HepG2 (cell line): Measurements from ENCODE around the gene AUH. TPM values are rescaled to one million over a fixed set of nuclear protein-coding genes. Genes with fewer than 3 reads are reported as not detected.

Experiments
- GATA4 ChIP-seq: sonication (generic); IDR thresholded peaks from 2 replicates; pipeline ENCODE4 v1.6.1; 2016; ENCODE audit warnings: antibody characterized with exemption, low read depth, borderline replicate concordance
- GTF3A ChIP-seq: sonication (generic); formaldehyde crosslinking; conservative IDR thresholded peaks from 2 replicates; pipeline ENCODE4 v1.4.0; 2020; ENCODE audit warnings: mild to moderate bottlenecking, missing genetic modification reagents
- HDAC6 ChIP-seq: fragments of 200-600 bp; sonication (generic); IDR thresholded peaks from 2 replicates; pipeline ENCODE4 v1.7.0; 2017; ENCODE audit warnings: mild to moderate bottlenecking, antibody characterized with exemption, low read length, low read depth
- NFYC ChIP-seq: IDR thresholded peaks from 2 replicates; pipeline ENCODE4 v1.6.1; 2016; ENCODE audit warnings: missing genetic modification reagents, missing compliant biosample characterization
- RORA ChIP-seq: sonication (generic); formaldehyde crosslinking; IDR thresholded peaks from 2 replicates; pipeline ENCODE4 v1.5.0; 2020; ENCODE audit warnings: mild to moderate bottlenecking, missing genetic modification reagents, moderate library complexity
- ZHX2 ChIP-seq, 2 experiments: sonication (generic) in 1 of 2; formaldehyde crosslinking in 1 of 2; IDR thresholded peaks; 2 replicates each; pipeline versions ENCODE4 v1.6.1 to v1.9.0; 2014 to 2022; ENCODE audit warnings: antibody characterized with exemption in 1 of 2, borderline replicate concordance in 1 of 2, inconsistent platforms in 1 of 2, low read depth in 1 of 2, missing genetic modification reagents in 1 of 2
- ZNF558 ChIP-seq: sonication (generic); formaldehyde crosslinking; IDR thresholded peaks from 2 replicates; pipeline ENCODE4 v1.9.0; 2022; ENCODE audit warnings: mild to moderate bottlenecking, missing genetic modification reagents, borderline replicate concordance
- ZNF83 ChIP-seq: sonication (generic); formaldehyde crosslinking; IDR thresholded peaks from 2 replicates; pipeline ENCODE4 v1.4.0; 2020; ENCODE audit warnings: missing genetic modification reagents, mild to moderate bottlenecking, borderline replicate concordance
- polyA plus RNA-seq, 8 experiments: library from polyadenylated mRNA; depleted of rRNA in 3 of 8; stranded (reverse) in 7 of 8; unstranded in 1 of 8; fragments of >200 nt; fragmentation: Illumina TruSeq in 4 of 8; extraction: Trizol in 4 of 8; gene quantifications; 2 replicates each; pipeline versions ENCODE4 v1.2.1 to v1.2.3, GENCODE V29; 2011 to 2016; ENCODE audit warnings: low read depth in 4 of 8, missing spikeins in 1 of 8, mixed read lengths in 1 of 8; ENCODE audit not compliant: insufficient read depth in 1 of 8
- total RNA-seq, 5 experiments: library from RNA; depleted of rRNA; stranded (reverse); fragments of >200 nt; fragmentation: Illumina TruSeq; extraction: Trizol; gene quantifications; 2 replicates each; pipeline ENCODE4 v1.2.3, GENCODE V29; 2016; ENCODE audit warnings: low read depth in 1 of 5
- TF ChIP-seq, protein P1 (sequence below): sonication (generic); formaldehyde crosslinking; IDR thresholded peaks from 2 replicates; pipeline ENCODE4 v1.4.0; 2020; ENCODE audit warnings: missing genetic modification reagents
- TF ChIP-seq, protein P2 (sequence below): IDR thresholded peaks from 2 replicates; pipeline ENCODE4 v1.6.1; 2016; ENCODE audit warnings: low read depth, missing genetic modification reagents, missing compliant biosample characterization

The AUH gene
- total and polyA plus RNA-seq, 2 of the 13 experiments (the other 11 are each of a cell fraction or from before 2014, with no cell fraction given), result 25.8 to 31.9 TPM

DNA sequence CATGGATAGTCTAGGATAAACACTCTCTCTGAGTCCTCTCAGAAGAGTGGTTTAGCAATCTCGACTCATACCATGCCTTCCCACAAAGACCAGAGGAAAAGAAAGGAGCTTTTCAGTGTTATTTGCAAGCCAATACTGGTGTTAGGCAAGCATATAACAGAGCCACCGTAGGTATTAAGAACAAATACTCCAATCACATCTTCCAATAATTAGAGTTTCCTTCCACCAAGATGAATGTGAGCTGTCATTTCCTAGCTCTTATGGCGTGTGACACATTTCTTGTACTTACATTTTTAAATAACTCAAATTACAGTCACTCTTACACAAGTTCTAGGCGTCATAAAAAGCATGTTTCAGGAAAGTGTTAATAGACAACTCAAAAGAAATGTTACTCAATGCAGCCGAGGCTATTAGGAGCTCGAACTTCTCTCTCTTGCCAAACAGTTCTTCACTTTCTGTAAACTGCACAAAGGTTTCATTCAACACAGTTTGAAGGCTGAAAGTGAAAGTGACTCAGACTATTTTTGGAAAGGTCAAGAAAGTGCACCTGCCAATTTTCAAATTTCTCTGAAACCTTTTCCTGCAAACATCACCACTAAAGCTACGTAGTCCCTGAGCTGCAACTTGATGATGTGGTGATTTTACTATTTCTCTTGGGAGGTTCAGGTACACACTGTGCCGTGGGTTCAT, 153.8 kb downstream of the AUH start (continued):
- TF ChIP-seq, protein P1, sequence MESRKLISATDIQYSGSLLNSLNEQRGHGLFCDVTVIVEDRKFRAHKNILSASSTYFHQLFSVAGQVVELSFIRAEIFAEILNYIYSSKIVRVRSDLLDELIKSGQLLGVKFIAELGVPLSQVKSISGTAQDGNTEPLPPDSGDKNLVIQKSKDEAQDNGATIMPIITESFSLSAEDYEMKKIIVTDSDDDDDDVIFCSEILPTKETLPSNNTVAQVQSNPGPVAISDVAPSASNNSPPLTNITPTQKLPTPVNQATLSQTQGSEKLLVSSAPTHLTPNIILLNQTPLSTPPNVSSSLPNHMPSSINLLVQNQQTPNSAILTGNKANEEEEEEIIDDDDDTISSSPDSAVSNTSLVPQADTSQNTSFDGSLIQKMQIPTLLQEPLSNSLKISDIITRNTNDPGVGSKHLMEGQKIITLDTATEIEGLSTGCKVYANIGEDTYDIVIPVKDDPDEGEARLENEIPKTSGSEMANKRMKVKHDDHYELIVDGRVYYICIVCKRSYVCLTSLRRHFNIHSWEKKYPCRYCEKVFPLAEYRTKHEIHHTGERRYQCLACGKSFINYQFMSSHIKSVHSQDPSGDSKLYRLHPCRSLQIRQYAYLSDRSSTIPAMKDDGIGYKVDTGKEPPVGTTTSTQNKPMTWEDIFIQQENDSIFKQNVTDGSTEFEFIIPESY, result no peak
- TF ChIP-seq, protein P2, sequence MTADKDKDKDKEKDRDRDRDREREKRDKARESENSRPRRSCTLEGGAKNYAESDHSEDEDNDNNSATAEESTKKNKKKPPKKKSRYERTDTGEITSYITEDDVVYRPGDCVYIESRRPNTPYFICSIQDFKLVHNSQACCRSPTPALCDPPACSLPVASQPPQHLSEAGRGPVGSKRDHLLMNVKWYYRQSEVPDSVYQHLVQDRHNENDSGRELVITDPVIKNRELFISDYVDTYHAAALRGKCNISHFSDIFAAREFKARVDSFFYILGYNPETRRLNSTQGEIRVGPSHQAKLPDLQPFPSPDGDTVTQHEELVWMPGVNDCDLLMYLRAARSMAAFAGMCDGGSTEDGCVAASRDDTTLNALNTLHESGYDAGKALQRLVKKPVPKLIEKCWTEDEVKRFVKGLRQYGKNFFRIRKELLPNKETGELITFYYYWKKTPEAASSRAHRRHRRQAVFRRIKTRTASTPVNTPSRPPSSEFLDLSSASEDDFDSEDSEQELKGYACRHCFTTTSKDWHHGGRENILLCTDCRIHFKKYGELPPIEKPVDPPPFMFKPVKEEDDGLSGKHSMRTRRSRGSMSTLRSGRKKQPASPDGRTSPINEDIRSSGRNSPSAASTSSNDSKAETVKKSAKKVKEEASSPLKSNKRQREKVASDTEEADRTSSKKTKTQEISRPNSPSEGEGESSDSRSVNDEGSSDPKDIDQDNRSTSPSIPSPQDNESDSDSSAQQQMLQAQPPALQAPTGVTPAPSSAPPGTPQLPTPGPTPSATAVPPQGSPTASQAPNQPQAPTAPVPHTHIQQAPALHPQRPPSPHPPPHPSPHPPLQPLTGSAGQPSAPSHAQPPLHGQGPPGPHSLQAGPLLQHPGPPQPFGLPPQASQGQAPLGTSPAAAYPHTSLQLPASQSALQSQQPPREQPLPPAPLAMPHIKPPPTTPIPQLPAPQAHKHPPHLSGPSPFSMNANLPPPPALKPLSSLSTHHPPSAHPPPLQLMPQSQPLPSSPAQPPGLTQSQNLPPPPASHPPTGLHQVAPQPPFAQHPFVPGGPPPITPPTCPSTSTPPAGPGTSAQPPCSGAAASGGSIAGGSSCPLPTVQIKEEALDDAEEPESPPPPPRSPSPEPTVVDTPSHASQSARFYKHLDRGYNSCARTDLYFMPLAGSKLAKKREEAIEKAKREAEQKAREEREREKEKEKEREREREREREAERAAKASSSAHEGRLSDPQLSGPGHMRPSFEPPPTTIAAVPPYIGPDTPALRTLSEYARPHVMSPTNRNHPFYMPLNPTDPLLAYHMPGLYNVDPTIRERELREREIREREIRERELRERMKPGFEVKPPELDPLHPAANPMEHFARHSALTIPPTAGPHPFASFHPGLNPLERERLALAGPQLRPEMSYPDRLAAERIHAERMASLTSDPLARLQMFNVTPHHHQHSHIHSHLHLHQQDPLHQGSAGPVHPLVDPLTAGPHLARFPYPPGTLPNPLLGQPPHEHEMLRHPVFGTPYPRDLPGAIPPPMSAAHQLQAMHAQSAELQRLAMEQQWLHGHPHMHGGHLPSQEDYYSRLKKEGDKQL (CRISPR knock-in tag), result no peak
- TF ChIP-seq ZHX2 (IDR thresholded peaks at IDR 0.05; ENCODE audit: low read depth) (no peak), ZHX2 (CRISPR knock-in tag; IDR thresholded peaks at IDR 0.05; ENCODE audit: borderline replicate concordance) (no peak), ZNF558 (no peak), GTF3A (0 out of 2 replicates have a peak, but pooled peaks have one; percentile 47), ZNF83 (CRISPR knock-in tag) (no peak), NFYC (no peak), GATA4 (0 out of 2 replicates have a peak, but pooled peaks have one; percentile 27), HDAC6 (no peak), RORA (CRISPR knock-in tag) (0 out of 2 replicates have a peak, but pooled peaks have one; percentile 24)
